CD4-positive, alpha-beta T cell treated with Interleukin-2 at 100 ng/mL for 4 hours (primary cell): ENCODE data around the gene MATN1.

Source experiments
- DNase-seq: peaks from one replicate; pipeline ENCODE4 v3.0.0-alpha.2; 2020; ENCODE audit warnings: low spot score

MATN1 gene

DNA sequence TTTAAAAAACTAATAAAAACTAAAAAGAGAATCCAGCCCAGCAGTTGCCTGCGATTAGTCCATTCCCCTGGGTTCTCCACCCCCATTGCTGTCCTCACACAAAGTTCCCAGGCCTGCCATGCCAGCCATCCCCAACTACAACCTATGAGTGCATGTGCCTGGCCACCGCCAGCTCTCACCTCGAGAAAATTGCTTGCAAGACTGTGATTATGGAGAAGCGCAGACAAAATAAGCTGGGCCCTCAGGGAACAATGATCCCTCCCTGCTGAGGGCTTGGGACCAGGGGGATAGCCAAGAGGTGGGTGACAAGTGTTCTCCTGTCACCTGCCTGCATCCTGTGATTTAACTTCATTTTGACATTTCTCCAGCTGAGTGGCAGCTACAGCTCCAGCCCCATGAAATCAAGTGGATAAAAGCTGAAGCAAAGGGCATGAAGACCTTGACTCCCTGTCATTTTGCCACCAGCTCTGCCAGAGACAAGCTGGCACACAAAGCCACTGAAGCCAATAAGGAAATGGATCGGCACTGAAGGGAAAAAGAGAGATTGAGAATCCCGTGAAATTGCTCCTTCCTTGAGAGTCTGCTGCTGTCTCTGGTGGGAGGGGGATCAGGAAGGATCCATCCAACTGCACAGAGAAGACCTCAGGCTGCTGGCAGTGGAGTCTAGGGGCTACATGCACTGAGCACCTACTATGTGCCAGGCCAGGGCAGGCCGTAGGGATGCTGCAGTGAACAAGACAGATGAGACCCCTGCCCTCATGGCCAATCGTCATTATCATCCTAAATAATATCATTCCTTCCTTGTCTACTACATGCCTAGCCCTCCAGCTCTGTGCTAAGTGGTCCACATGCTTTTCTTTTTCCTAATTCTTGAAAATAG, 40.7 kb downstream of the MATN1 start:
- no peak for DNase-seq

GRCh38 chr1:30681782-30682181, 41.6 kb downstream of the MATN1 start:
- DNase-seq: no peak

DNA sequence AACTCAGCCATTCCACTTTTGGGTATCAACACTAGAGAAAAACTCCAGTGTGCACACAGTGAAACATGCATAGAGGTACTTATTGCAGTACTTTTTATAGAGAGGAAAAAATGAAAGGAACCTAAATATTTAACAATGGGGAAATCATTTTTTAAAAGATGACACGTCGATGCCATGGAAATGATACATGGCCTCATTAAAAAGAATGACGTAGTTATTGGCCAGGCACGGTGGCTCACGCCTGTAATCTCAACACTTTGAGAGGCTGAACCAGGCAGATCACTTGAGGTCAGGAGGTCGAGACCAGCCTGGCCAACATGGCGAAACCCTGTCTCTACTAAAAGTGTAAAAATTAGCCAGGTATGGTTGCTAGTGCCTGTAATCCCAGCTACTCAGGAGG, 42.5 kb downstream of the MATN1 start:
- DNase-seq: no peak

GRCh38 chr1:30680429-30680828, 43.0 kb downstream of the MATN1 start:
- no peak for DNase-seq

DNA sequence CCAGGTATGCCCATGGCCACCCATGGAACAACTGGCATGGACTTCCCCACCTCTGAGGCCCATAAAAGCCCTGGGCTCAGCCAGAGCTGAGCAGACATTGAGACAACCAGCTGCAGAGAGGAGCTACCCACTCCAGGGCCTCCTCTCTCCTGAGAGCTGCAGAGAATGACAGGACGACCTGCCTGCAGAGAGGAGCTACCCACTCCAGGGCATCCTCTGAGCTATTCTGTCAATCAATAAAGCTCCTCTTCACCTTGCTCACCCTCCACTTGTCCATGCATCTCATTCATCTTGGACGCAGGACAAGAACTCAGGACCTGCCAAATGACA, 43.4 kb downstream of the MATN1 start:
- DNase-seq: no peak

GRCh38 chr1:30679201-30679975, 44.0 kb downstream of the MATN1 start:
- no peak for DNase-seq

- DNase-seq: no peak
Observed at GRCh38 chr1:30678209-30678608, 45.2 kb downstream of the MATN1 start.

DNA sequence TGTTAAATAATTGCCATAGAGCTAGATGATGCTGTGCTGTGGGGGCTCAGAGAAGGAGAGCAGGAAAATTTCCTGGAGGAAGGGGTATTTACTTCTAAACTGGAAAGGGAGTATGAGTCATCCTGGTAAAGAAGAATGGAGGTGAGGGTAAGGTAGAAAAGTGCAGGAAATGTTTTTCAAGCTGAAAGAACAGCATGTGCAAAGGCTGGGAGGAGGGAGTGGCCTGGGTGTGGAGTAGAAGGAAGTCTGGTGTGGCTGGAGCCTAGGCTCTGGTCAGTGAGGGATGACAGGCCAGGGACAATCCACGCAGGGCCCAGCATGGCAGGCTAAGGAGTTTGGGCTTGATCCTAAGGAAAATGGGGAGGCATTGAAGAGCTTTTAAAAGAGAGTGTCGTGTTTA, 45.9 kb downstream of the MATN1 start:
- DNase-seq: no peak

DNA sequence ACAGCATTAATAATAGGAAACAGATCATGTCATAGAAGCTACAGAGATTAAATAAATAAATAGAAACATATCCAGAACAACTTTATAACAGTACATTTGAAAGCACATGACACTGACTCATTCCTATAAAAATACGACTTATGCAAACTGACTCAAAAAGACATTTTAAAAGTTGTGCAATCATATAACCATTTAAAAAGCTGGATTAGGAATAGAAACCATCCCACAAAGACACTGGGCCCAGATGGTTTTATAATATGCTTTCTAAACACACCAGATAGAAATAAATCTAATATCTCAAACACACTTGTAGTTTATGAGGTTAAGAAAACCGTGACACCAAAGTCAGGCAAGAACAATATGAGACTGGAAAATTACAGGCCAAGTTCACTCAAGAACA, 47.6 kb downstream of the MATN1 start:
- DNase-seq: no peak

DNA sequence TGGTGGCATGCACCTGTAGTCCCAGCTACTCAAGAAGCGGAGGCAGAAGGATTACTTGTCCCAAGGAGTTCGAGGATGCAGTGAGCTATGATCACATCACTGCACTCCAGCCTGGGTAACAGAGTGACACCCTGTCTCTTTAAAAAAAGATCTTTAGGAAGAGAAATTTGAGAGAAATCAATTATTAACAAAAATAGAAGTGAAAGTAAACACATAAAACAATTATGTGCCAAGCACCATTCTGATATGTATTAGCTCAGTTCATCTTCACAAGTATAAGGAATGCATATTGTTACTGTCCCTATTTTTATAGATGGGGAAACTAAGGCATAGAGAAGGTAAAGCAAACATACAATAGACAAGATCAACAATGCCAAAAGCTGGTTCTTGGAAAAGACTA, 48.1 kb downstream of the MATN1 start:
- no peak for DNase-seq

DNA sequence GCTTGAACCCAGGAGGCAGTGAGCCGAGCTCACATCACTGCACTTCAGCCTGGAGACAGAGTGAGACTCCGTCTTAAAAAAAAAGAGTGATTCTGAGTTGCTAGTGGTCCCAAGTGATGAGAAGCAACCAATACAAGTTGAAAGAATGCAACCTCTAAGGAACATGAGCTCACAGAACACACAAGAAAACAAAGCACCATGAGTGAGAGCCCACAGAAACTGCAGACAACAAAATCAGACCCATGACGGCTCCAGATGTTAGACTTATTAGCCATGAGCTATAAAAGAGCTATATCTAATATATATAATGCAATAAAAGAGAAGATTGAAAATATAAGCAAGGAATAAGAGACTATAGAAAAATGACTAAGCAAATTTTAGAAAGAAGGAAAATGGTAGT, 50.0 kb downstream of the MATN1 start:
- no peak for DNase-seq

GRCh38 chr1:30672661-30673060, 50.7 kb downstream of the MATN1 start:
- DNase-seq: no peak

- DNase-seq: no peak
Observed at GRCh38 chr1:30670240-30671060, 52.9 kb downstream of the MATN1 start.

- DNase-seq: no peak
Observed at GRCh38 chr1:30668546-30669327, 54.6 kb downstream of the MATN1 start.

GRCh38 chr1:30668024-30668423, 55.4 kb downstream of the MATN1 start:
- DNase-seq: no peak

DNA sequence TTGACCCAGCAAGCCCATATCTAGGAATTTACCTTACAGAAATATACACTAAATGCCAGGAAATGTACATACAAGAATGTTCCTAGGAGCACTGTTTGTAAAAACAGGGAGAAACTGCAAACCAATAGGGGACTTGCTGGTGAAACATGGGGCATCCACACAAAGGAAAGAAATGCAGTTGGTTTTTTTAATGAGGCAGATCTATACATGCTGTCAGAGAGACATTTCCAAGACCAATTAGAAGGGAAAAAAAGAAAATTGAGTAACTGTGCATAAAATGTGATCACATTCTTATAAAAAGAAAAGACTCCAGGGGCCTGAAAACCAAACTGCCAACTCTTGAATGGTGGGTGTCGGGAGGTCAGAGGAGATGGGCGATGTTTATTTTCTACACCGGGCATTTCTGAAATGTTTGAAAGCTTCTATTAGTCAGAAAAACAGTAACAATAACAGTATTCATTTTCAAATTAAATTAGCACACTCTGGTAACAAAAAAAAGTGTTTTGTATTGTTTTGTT, 56.6 kb downstream of the MATN1 start:
- DNase-seq: no peak

DNA sequence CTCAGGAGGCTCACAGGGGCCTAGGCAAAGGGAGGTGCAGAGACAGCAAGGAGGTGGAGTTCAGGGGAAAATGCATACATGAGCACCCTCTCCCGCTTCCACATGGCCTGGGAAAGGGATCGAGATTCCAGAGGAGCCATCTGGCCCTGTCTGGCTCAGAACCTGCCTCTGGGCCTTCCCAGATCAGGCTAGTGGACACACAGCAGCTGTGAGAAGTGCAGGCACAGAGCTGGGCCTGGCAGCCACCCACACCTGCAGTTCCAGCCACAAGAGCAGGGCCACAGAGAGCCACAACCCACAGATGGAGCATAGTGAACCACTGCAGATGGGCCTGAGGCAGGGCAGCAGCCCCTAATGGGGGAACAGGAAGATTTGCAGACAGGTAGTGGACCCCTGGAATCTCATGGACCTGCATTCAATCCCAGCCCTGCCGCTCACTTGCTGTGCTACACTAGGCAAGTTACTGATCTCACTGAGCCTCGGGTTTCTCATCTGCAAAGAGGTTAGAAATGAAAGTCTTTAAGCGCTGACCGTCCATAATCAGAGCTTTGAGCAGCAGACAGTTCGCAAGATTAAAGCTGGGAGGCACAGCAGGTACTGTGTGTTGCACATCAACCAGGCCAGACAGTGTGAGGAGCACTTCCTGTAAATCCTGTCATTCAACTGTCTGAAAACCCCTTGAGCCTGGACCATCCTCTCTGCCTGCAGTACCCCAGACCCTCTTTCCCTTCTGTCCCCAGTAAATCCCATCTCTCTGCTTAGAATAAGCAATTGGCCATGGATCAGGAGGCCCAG, 58.0 kb downstream of the MATN1 start:
- no peak for DNase-seq

GRCh38 chr1:30664103-30664755, 59.2 kb downstream of the MATN1 start:
- DNase-seq: no peak

- DNase-seq: no peak
Observed at GRCh38 chr1:30663596-30664091, 59.7 kb downstream of the MATN1 start.

DNA sequence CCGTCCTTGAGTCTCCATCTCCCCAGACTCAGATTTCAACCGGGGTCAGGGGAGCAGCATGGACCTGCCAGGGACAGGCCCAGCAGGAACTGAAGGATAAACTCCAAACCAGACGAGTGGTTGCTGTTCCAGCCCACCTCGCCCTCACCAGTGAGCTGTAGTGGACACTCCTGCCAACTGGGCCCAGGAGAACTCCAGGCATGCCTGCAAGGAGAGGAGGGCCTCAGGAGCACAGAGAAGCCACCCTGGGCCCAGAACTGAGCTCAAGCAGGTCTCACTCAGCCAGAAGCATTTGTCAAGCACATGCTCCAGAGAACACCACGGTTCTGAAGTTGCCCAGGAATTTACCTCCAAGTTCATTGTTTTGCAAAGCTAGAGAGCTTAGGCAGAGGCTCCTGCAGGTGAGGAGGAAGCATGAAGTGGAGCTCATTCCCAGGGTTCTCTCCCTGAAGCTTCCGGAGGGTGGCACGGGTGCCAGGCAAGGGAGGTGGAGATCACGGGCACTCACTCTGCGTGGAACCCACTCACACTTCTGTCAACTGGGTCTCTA, 61.0 kb downstream of the MATN1 start:
- DNase-seq: no peak
